ENCODE measurements around the gene KRT33A.

Gene KRT33A

GRCh38 chr17:41301204-41301790 lies 49.3 kb downstream of the KRT33A start:
- no peak for DNase-seq

DNA sequence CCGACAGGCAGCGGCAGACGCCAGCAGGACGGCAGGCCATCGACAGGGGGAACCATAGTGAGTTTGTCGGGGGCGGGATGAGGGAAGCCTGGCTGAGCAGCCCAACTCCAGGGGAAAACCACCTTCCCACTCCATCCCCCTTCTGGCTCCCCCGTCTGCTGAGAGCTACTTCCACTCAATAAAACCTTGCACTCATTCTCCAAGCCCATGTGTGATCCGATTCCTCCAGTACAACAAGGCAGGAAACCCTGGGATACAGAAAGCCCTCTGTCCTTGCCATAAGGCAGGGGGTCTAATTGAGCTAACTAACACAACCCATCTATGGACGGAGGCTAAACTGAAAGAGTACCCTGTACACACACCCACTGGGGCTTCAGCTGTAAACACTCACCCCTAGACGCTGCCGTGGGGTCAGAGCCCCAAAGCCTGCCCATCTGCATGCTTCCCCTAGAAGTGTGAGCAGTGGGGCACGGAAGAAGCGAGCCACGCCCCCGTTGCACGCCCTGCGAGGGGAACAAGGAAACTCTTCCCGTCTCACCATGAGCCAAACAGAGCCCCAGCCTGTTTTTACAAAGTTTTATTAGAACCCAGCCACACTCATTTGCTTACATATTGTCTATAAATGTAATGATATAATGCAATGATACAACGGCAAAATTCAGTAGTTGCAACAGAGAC lies 52.0 kb downstream of the KRT33A start:
- DNase-seq, result no peak

DNA sequence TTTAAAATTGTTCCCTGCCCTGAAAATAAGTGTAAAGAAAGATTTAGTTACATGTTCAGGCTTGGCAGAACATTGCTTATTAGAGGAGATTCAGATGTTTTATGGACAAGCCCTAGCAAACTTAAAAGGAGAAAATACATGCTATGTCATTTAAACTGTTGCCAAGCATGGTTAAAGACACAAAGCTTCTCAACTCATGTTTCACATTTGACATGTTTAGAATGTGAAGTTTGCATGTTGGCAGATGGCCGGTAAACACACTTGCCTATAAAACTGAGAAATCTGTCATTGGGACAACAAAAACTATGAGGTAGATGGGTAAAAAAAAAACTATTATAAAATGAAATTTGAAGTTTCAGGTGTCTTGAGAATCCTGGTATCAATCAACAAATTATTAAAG lies 53.8 kb downstream of the KRT33A start:
- DNase-seq, result no peak

Measured in CD4-positive, alpha-beta T cell treated with Interleukin-15 for 1 hour (primary cell).